Thoracic aorta (tissue), 2 donors: Measurements from ENCODE around the gene GET4. TPM values are rescaled to one million over a fixed set of nuclear protein-coding genes. Genes with fewer than 3 reads are reported as not detected.

Source experiments
- ATAC-seq: fragments of 150-250 bp; one replicate; pipeline ENCODE4 v1.8.0; 2017; ENCODE audit warnings: low read depth; ENCODE audit not compliant: insufficient number of reproducible peaks, low FRiP score
- DNase-seq: peaks from one replicate; pipeline ENCODE4 v3.0.0-alpha.2; 2020; ENCODE audit warnings: low spot score
- H3K27ac ChIP-seq, 2 donors: fragments of 200-600 bp; sonication (generic); 1 replicate in 1 of 2; 2 replicates in 1 of 2; pipeline ENCODE4 v1.5.1; 2016; ENCODE audit warnings: mild to moderate bottlenecking in 2 of 2, moderate library complexity in 2 of 2
- H3K27me3 ChIP-seq: fragments of 200-600 bp; sonication (generic); replicated peaks from 2 replicates; pipeline ENCODE4 v1.6.0; 2016; ENCODE audit warnings: mild to moderate bottlenecking; ENCODE audit not compliant: insufficient read depth
- H3K36me3 ChIP-seq: fragments of 200-600 bp; sonication (generic); one replicate; pipeline ENCODE4 v1.5.1; 2016
- H3K4me1 ChIP-seq, 2 donors: fragments of 200-600 bp; sonication (generic); 1 replicate in 1 of 2; 2 replicates in 1 of 2; pipeline versions ENCODE4 v1.5.1 to v1.6.0; 2016; ENCODE audit warnings: low read depth in 2 of 2, mild to moderate bottlenecking in 1 of 2; ENCODE audit not compliant: control insufficient read depth in 1 of 2
- H3K4me3 ChIP-seq: fragments of 200-600 bp; sonication (generic); 2 replicates; pipeline ENCODE4 v1.5.1; 2016; ENCODE audit warnings: mild to moderate bottlenecking
- H3K9me3 ChIP-seq: fragments of 200-600 bp; sonication (generic); 2 replicates; pipeline ENCODE4 v1.5.1; 2016
- CTCF ChIP-seq: fragments of 200-600 bp; sonication (generic); IDR thresholded peaks from one replicate; pipeline ENCODE4 v1.5.1; 2019; ENCODE audit warnings: antibody characterized with exemption
- total RNA-seq, 2 donors: library from RNA; depleted of rRNA; stranded (reverse); fragments of >200 nt; gene quantifications; one replicate each; pipeline versions ENCODE4 v1.1.0 to v1.2.3, GENCODE V29; 2016

GET4 gene
- total RNA-seq, 2 donors from 2014 or later = 26.9 to 28.4 TPM

GRCh38 chr7:842431-843031 is 33.8 kb upstream of the GET4 start:
- ATAC-seq = no peak
- Histone ChIP-seq H3K4me1 (peaks cover 9 to 33% of the 10 kb centered on the region in 2 donors), H3K27ac (peak overlapping the region; percentile 40 to 65), H3K4me3 (no peak overlapping the region), H3K27me3 (no peaks in the 10 kb centered on the region), H3K9me3 (no peaks in the 10 kb centered on the region), H3K36me3 (peaks cover 38% of the 10 kb centered on the region)
- TF ChIP-seq CTCF = no peak
- no peak for DNase-seq

- TF ChIP-seq CTCF = no peak
- peaks cover 38% of the 10 kb centered on the region for H3K36me3 ChIP-seq
- no peaks in the 10 kb centered on the region for H3K27me3 ChIP-seq
- H3K4me3 ChIP-seq = no peak overlapping the region
- H3K4me1 ChIP-seq = peaks cover 9 to 26% of the 10 kb centered on the region in 2 donors
- DNase-seq (no peak), ATAC-seq (no peak)
- H3K27ac ChIP-seq = peak overlapping the region in 1 of 2 donors; percentile 65
- no peaks in the 10 kb centered on the region for H3K9me3 ChIP-seq
These were observed 33.1 kb upstream of the GET4 start for GRCh38 chr7:843230-843629.

- no peak for ATAC-seq
These were observed 32.3 kb upstream of the GET4 start for GRCh38 chr7:844043-844442.

GRCh38 chr7:844514-844913 is 31.8 kb upstream of the GET4 start:
- Histone ChIP-seq H3K27me3 (no peaks in the 10 kb centered on the region), H3K4me1 (peaks cover 9 to 24% of the 10 kb centered on the region in 2 donors), H3K27ac (no peak overlapping the region), H3K36me3 (peaks cover 40% of the 10 kb centered on the region), H3K4me3 (no peak overlapping the region), H3K9me3 (no peaks in the 10 kb centered on the region)
- ATAC-seq = no peak
- DNase-seq = no peak
- no peak for TF ChIP-seq CTCF

More at GRCh38 chr7:844043-844442, 32.3 kb upstream of the GET4 start:
- Histone ChIP-seq H3K36me3 (peaks cover 38% of the 10 kb centered on the region), H3K4me1 (peaks cover 9 to 24% of the 10 kb centered on the region in 2 donors), H3K27me3 (no peaks in the 10 kb centered on the region), H3K27ac (no peak overlapping the region), H3K9me3 (no peaks in the 10 kb centered on the region), H3K4me3 (no peak overlapping the region)
- no peak for TF ChIP-seq CTCF
- DNase-seq = no peak

GRCh38 chr7:845091-845490 is 31.3 kb upstream of the GET4 start:
- H3K4me1 ChIP-seq = peaks cover 9 to 24% of the 10 kb centered on the region in 2 donors
- peaks cover 40% of the 10 kb centered on the region for H3K36me3 ChIP-seq
- no peak for TF ChIP-seq CTCF
- H3K27ac ChIP-seq = no peak overlapping the region
- DNase-seq = no peak
- H3K9me3 ChIP-seq = no peaks in the 10 kb centered on the region
- no peak for ATAC-seq
- H3K4me3 ChIP-seq = no peak overlapping the region
- H3K27me3 ChIP-seq = no peaks in the 10 kb centered on the region
